GM21723 (cell line): ENCODE measurements around the gene PGAM2.
"Not testable (repeated sequence)": the region's sequence is repeated elsewhere in the genome, so short reads cannot be mapped to it uniquely, and the experiment has no call there.

ENCODE experiments used
- ATAC-seq: cut with Tn5 transposase; IDR thresholded peaks from one replicate; pipeline ENCODE4 v1.9.1; 2021; ENCODE audit warnings: mild to moderate bottlenecking, moderate library complexity; ENCODE audit not compliant: unreplicated experiment

PGAM2 gene

GRCh38 chr7:44033971-44034844 is 31.2 kb downstream of the PGAM2 start:
- ATAC-seq = not testable (repeated sequence)

- ATAC-seq = not testable (repeated sequence)
Measured at GRCh38 chr7:44032031-44032430, 33.3 kb downstream of the PGAM2 start.

GRCh38 chr7:44031319-44031718 is 34.0 kb downstream of the PGAM2 start:
- ATAC-seq = not testable (repeated sequence)

- not testable (repeated sequence) for ATAC-seq
Measured at GRCh38 chr7:44030029-44030428, 35.3 kb downstream of the PGAM2 start.

GRCh38 chr7:44029433-44029832 is 35.9 kb downstream of the PGAM2 start:
- not testable (repeated sequence) for ATAC-seq

GRCh38 chr7:44022796-44023467 is 42.4 kb downstream of the PGAM2 start:
- ATAC-seq = not testable (repeated sequence)

GRCh38 chr7:44022069-44022468 is 43.3 kb downstream of the PGAM2 start:
- ATAC-seq = not testable (repeated sequence)

- peak; percentile 0 for ATAC-seq
Measured at GRCh38 chr7:44019825-44020224, 45.5 kb downstream of the PGAM2 start.

GRCh38 chr7:44018857-44019807 is 46.2 kb downstream of the PGAM2 start:
- ATAC-seq = peak; percentile 94

- ATAC-seq = not testable (repeated sequence)
Measured at GRCh38 chr7:44015090-44015489, 50.3 kb downstream of the PGAM2 start.
